Astrocyte (in vitro differentiated cells and primary cell): ENCODE measurements around the gene ABCA3. TPM values are rescaled to one million over a fixed set of nuclear protein-coding genes. Genes with fewer than 3 reads are reported as not detected.
A peak's percentile ranks its signal among the peaks of the same experiment; 100 is the strongest.

Experiments
- DNase-seq: peaks from one replicate; pipeline ENCODE4 v3.0.0-alpha.2; 2010; ENCODE audit warnings: low read depth
- FAIRE-seq: peaks from 2 replicates; lab custom pipeline; 2011; peaks lifted over from hg19 to GRCh38; lab: Jason Lieb, UNC
- H2AFZ ChIP-seq: 2 replicates; pipeline ENCODE4 v1.6.0; 2012; ENCODE audit warnings: low read depth, low read length, inconsistent platforms
- H3K27ac ChIP-seq: 2 replicates; pipeline ENCODE4 v1.5.1; 2011; ENCODE audit warnings: low read depth, low read length, inconsistent platforms
- H3K27me3 ChIP-seq: 2 replicates; pipeline ENCODE4 v1.6.0; 2011; ENCODE audit warnings: low read length, inconsistent platforms; ENCODE audit not compliant: insufficient read depth
- H3K36me3 ChIP-seq: 2 replicates; pipeline ENCODE4 v1.5.1; 2011; ENCODE audit warnings: low read length, inconsistent platforms; ENCODE audit not compliant: insufficient read depth
- H3K4me1 ChIP-seq: 2 replicates; pipeline ENCODE4 v1.5.1; 2011; ENCODE audit warnings: low read length, inconsistent platforms; ENCODE audit not compliant: insufficient read depth
- H3K4me2 ChIP-seq: 2 replicates; pipeline ENCODE4 v1.6.0; 2012; ENCODE audit warnings: low read length, inconsistent platforms
- H3K4me3 ChIP-seq: 2 replicates; pipeline ENCODE4 v1.5.1; 2011; ENCODE audit warnings: low read depth, mild to moderate bottlenecking, low read length, inconsistent platforms; ENCODE audit not compliant: insufficient read depth
- H3K79me2 ChIP-seq: 2 replicates; pipeline ENCODE4 v1.6.0; 2012; ENCODE audit warnings: mild to moderate bottlenecking, low read length, inconsistent platforms; ENCODE audit not compliant: insufficient read depth
- H3K9ac ChIP-seq: 2 replicates; pipeline ENCODE4 v1.6.0; 2012; ENCODE audit warnings: mild to moderate bottlenecking, low read length, inconsistent platforms
- H3K9me3 ChIP-seq: 2 replicates; pipeline ENCODE4 v1.5.1; 2012; ENCODE audit warnings: low read depth, mild to moderate bottlenecking, low read length, inconsistent platforms; ENCODE audit not compliant: insufficient read depth
- H4K20me1 ChIP-seq: 2 replicates; pipeline ENCODE4 v1.6.0; 2012; ENCODE audit warnings: low read length, inconsistent platforms; ENCODE audit not compliant: insufficient read depth
- H3K27ac Mint-ChIP-seq: one replicate; pipeline ENCODE4 v1.8.0; 2021; ENCODE audit warnings: mild to moderate bottlenecking, mixed read lengths; ENCODE audit not compliant: unreplicated experiment
- H3K27me3 Mint-ChIP-seq: one replicate; pipeline ENCODE4 v1.8.0; 2021; ENCODE audit warnings: low read depth, mixed read lengths; ENCODE audit not compliant: unreplicated experiment
- H3K36me3 Mint-ChIP-seq: one replicate; pipeline ENCODE4 v1.8.0; 2021; ENCODE audit warnings: low read depth, mixed read lengths; ENCODE audit not compliant: unreplicated experiment
- H3K4me1 Mint-ChIP-seq: one replicate; pipeline ENCODE4 v1.8.0; 2021; ENCODE audit warnings: low read depth, mixed read lengths; ENCODE audit not compliant: unreplicated experiment
- H3K4me3 Mint-ChIP-seq: one replicate; pipeline ENCODE4 v1.8.0; 2021; ENCODE audit warnings: mild to moderate bottlenecking, moderate library complexity, mixed read lengths; ENCODE audit not compliant: unreplicated experiment
- H3K9me3 Mint-ChIP-seq: one replicate; pipeline ENCODE4 v1.8.0; 2021; ENCODE audit warnings: mild to moderate bottlenecking, mixed read lengths; ENCODE audit not compliant: unreplicated experiment
- EZH2 ChIP-seq: IDR thresholded peaks from 2 replicates; pipeline ENCODE4 v1.6.1; 2012; ENCODE audit warnings: mild to moderate bottlenecking, low read length, inconsistent platforms; ENCODE audit not compliant: insufficient read depth
- total RNA-seq: library from RNA; stranded (reverse); gene quantifications from 2 replicates; pipeline ENCODE4 v1.2.1, GENCODE V29; 2021
- TF ChIP-seq, protein P1 (sequence below): IDR thresholded peaks from 2 replicates; pipeline ENCODE4 v1.5.1; 2011; ENCODE audit warnings: low read depth, mild to moderate bottlenecking, inconsistent platforms, low read length, moderate library complexity; ENCODE audit not compliant: insufficient read depth

The ABCA3 gene
- total RNA-seq, 1 donor from 2014 or later, result 4.8 TPM

DNA sequence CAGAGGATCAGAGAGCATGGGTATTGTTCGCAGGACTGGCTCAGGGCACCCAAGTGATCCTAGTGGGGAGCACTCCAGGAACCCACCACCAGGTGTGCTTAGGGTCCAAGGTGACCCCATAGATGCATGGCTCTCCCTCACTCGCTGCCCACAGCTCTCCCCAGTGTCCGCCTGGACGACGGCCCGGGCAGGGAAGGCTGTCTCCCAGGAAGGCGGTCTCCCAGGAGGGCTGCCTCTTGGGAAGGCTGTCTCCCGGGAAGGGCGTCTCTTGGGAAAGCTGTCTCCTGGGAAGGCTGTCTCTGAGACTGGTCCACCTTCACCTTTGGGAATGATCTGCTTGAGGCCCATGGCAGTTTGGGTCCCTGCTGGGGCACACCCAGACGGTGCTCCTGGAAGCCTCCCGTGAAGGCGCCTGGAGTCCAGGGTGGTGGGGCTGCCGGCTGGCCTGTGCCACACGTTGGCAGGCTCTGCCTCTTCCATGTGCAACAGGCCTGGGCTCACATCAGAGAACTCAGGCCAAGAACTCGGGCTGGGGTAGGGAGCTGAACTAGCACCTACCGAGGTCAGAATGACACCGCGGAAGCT, 94.1 kb downstream of the ABCA3 start:
- Histone ChIP-seq H3K9ac (no peak overlapping the region), H3K9me3 (no peaks in the 10 kb centered on the region), H3K4me2 (no peak overlapping the region), H3K27ac (no peak overlapping the region), H4K20me1 (peaks cover 22% of the 10 kb centered on the region), H3K4me1 (no peaks in the 10 kb centered on the region), H3K36me3 (peaks cover 10% of the 10 kb centered on the region), H3K27me3 (no peaks in the 10 kb centered on the region), H2AFZ (no peak overlapping the region), H3K4me3 (no peak overlapping the region), H3K79me2 (no peaks in the 10 kb centered on the region)
- H3K27me3 Mint-ChIP-seq, result no peaks in the 10 kb centered on the region
- DNase-seq, result no peak
- H3K4me3 Mint-ChIP-seq, result no peak overlapping the region
- no peak overlapping the region for H3K27ac Mint-ChIP-seq
- no peaks in the 10 kb centered on the region for H3K9me3 Mint-ChIP-seq
- no peak for FAIRE-seq
- no peaks in the 10 kb centered on the region for H3K4me1 Mint-ChIP-seq
- H3K36me3 Mint-ChIP-seq, result peaks cover 8% of the 10 kb centered on the region
- TF ChIP-seq, protein P1, sequence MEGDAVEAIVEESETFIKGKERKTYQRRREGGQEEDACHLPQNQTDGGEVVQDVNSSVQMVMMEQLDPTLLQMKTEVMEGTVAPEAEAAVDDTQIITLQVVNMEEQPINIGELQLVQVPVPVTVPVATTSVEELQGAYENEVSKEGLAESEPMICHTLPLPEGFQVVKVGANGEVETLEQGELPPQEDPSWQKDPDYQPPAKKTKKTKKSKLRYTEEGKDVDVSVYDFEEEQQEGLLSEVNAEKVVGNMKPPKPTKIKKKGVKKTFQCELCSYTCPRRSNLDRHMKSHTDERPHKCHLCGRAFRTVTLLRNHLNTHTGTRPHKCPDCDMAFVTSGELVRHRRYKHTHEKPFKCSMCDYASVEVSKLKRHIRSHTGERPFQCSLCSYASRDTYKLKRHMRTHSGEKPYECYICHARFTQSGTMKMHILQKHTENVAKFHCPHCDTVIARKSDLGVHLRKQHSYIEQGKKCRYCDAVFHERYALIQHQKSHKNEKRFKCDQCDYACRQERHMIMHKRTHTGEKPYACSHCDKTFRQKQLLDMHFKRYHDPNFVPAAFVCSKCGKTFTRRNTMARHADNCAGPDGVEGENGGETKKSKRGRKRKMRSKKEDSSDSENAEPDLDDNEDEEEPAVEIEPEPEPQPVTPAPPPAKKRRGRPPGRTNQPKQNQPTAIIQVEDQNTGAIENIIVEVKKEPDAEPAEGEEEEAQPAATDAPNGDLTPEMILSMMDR, result no peak
- no peak for TF ChIP-seq EZH2

DNA sequence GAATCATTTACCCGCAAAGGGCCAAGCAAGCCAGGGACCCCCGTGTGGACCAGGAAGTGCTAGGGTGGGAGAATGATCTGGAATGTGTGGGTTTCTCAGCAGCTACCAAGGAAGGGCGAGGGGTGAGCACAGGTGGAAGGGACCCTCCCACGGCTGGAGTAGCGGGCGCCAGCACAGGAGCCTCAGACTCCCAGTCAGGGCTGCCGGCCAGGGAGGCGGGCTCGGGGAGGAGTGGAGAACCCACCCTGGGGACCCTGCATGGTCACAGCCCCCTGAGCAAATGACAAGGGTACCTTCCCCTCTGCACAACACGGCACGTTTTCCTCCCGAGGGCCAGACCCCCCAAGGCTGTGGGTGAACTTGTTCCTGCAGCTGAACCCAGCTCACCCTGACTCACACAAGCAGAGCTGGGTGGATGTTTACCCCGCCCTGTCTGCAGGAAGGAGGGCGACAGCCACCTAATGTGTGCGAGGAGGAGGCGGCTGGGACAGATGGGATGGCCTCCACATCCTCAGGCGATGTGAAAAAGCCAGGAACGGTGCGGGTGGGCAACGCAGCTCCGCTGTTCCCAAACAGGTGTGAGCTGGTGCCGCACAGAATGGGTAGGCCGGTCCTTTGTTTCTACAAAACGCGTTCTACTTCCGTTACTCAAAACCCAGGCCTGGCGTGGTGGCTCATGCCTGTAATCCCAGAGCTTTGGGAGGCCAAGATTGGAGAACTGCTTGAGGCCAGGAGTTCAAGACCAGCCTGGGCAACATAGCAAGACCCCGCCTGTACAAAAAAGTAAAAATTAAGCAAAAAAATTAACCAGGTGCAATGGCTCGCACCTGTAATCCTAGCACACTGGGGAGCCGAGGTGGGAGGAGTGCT, 95.4 kb downstream of the ABCA3 start:
- Mint-ChIP-seq H3K4me3 (peak overlapping the region; percentile 45), H3K27me3 (no peaks in the 10 kb centered on the region), H3K36me3 (peaks cover 8% of the 10 kb centered on the region), H3K27ac (no peak overlapping the region), H3K9me3 (no peaks in the 10 kb centered on the region), H3K4me1 (no peaks in the 10 kb centered on the region)
- FAIRE-seq, result no peak
- no peak overlapping the region for H3K4me3 ChIP-seq
- no peaks in the 10 kb centered on the region for H3K4me1 ChIP-seq
- H4K20me1 ChIP-seq, result peaks cover 20% of the 10 kb centered on the region
- no peak for DNase-seq
- H3K79me2 ChIP-seq, result no peaks in the 10 kb centered on the region
- peaks cover 10% of the 10 kb centered on the region for H3K36me3 ChIP-seq
- H3K27ac ChIP-seq, result no peak overlapping the region
- no peaks in the 10 kb centered on the region for H3K27me3 ChIP-seq
- TF ChIP-seq EZH2, result no peak
- TF ChIP-seq, protein P1, result no peak
- no peaks in the 10 kb centered on the region for H3K9me3 ChIP-seq
- H2AFZ ChIP-seq, result no peak overlapping the region
- H3K4me2 ChIP-seq, result no peak overlapping the region
- no peak overlapping the region for H3K9ac ChIP-seq

DNA sequence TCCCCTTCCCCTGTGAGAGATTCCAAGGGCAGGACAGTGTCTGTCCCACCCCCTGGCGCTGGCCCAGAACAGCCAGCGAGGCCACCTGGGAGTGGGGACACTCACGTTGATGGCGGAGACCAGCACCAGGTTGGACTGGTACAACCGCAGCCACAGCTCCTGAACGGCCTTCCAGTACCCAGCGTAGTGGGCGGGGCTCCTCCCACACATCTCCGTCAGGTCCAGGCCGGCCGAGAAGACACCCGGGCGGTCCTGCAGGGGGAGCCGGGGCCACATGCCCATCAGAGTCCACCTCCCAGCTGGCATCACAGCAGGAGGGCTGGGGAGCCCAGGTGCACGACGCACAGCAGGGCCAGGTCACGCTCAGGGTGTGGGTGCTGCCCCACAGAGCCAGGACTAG, 96.2 kb downstream of the ABCA3 start:
- DNase-seq (no peak), FAIRE-seq (no peak)
- Mint-ChIP-seq H3K4me1 (no peaks in the 10 kb centered on the region), H3K27ac (no peak overlapping the region), H3K27me3 (no peaks in the 10 kb centered on the region), H3K9me3 (no peaks in the 10 kb centered on the region), H3K36me3 (peaks cover 12% of the 10 kb centered on the region), H3K4me3 (no peak overlapping the region)
- Histone ChIP-seq H3K27me3 (no peaks in the 10 kb centered on the region), H4K20me1 (peaks cover 21% of the 10 kb centered on the region), H3K4me2 (no peak overlapping the region), H3K27ac (no peak overlapping the region), H3K4me1 (no peaks in the 10 kb centered on the region), H3K9ac (no peak overlapping the region), H3K36me3 (peaks cover 10% of the 10 kb centered on the region), H2AFZ (no peak overlapping the region), H3K4me3 (no peak overlapping the region), H3K9me3 (no peaks in the 10 kb centered on the region), H3K79me2 (no peaks in the 10 kb centered on the region)
- TF ChIP-seq, protein P1, result no peak
- no peak for TF ChIP-seq EZH2
